OCI-LY3 (cell line): ENCODE measurements around the gene TBATA.

Experiments used
- H2AFZ ChIP-seq: fragments of 200-600, 300-600 bp; shearing (Covaris generic); 2 replicates; pipeline ENCODE4 v1.6.0; 2014; ENCODE audit warnings: antibody characterized with exemption, low read depth, low read length
- H3K27ac ChIP-seq: fragments of 200-600, 300-600 bp; sonication (generic); 2 replicates; pipeline ENCODE4 v1.5.1; 2014; ENCODE audit warnings: mild to moderate bottlenecking, low read length, moderate library complexity, mixed read lengths
- H3K27me3 ChIP-seq: fragments of 200-600, 300-600 bp; sonication (generic); 2 replicates; pipeline ENCODE4 v1.6.1; 2014; ENCODE audit warnings: low read depth, low read length, mixed read lengths
- H3K36me3 ChIP-seq: fragments of 200-600, 300-600 bp; sonication (generic); replicated peaks from 2 replicates; pipeline ENCODE3; 2014; ENCODE audit warnings: low read depth, low read length, mixed read lengths
- H3K4me1 ChIP-seq: fragments of 300-600, 200-600 bp; sonication (generic); 2 replicates; pipeline ENCODE4 v1.6.1; 2014; ENCODE audit warnings: low read length, mixed read lengths
- H3K4me2 ChIP-seq: fragments of 200-600, 300-600 bp; sonication (generic); 2 replicates; pipeline ENCODE4 v1.6.1; 2014; ENCODE audit warnings: low read length, mixed read lengths
- H3K4me3 ChIP-seq: fragments of 300-600, 200-600 bp; sonication (generic); 2 replicates; pipeline ENCODE4 v1.5.1; 2014; ENCODE audit warnings: antibody characterized with exemption, mild to moderate bottlenecking, low read length, moderate library complexity
- H3K79me2 ChIP-seq: fragments of 300-600, 200-600 bp; shearing (Covaris generic); 2 replicates; pipeline ENCODE4 v1.6.1; 2014; ENCODE audit warnings: mild to moderate bottlenecking, low read length, mixed read lengths
- H3K9ac ChIP-seq: fragments of 300-600, 200-600 bp; shearing (Covaris generic); 2 replicates; pipeline ENCODE4 v1.6.0; 2014; ENCODE audit warnings: mild to moderate bottlenecking, low read length, moderate library complexity
- H3K9me3 ChIP-seq: fragments of 200-600, 300-600 bp; shearing (Covaris generic); 2 replicates; pipeline ENCODE4 v1.6.1; 2014; ENCODE audit warnings: low read length, mixed read lengths; ENCODE audit not compliant: insufficient read depth
- H4K20me1 ChIP-seq: fragments of 200-600, 300-600 bp; sonication (generic); 2 replicates; pipeline ENCODE4 v1.6.1; 2016; ENCODE audit warnings: low read length, mixed read lengths; ENCODE audit not compliant: insufficient read depth
- EZH2phosphoT487 ChIP-seq: fragments of 200-600 bp; shearing (Covaris generic); IDR thresholded peaks from 2 replicates; pipeline ENCODE4 v1.6.1; 2018; ENCODE audit warnings: antibody characterized with exemption, mixed run types, low read depth
- TF ChIP-seq, protein P1 (sequence below): fragments of 200-600, 300-600 bp; sonication (generic); IDR thresholded peaks from 2 replicates; pipeline ENCODE4 v1.5.1; 2014; ENCODE audit warnings: antibody characterized with exemption, low read length, low read depth

The TBATA gene

GRCh38 chr10:70803775-70804420 lies 18.7 kb upstream of the TBATA start:
- Histone ChIP-seq H3K4me2 (no peak overlapping the region), H3K4me1 (no peaks in the 10 kb centered on the region)

GRCh38 chr10:70801854-70802253 lies 16.7 kb upstream of the TBATA start:
- no peak for TF ChIP-seq EZH2phosphoT487
- TF ChIP-seq, protein P1, sequence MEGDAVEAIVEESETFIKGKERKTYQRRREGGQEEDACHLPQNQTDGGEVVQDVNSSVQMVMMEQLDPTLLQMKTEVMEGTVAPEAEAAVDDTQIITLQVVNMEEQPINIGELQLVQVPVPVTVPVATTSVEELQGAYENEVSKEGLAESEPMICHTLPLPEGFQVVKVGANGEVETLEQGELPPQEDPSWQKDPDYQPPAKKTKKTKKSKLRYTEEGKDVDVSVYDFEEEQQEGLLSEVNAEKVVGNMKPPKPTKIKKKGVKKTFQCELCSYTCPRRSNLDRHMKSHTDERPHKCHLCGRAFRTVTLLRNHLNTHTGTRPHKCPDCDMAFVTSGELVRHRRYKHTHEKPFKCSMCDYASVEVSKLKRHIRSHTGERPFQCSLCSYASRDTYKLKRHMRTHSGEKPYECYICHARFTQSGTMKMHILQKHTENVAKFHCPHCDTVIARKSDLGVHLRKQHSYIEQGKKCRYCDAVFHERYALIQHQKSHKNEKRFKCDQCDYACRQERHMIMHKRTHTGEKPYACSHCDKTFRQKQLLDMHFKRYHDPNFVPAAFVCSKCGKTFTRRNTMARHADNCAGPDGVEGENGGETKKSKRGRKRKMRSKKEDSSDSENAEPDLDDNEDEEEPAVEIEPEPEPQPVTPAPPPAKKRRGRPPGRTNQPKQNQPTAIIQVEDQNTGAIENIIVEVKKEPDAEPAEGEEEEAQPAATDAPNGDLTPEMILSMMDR, result no peak
- Histone ChIP-seq H3K27me3 (no peaks in the 10 kb centered on the region), H3K4me3 (no peak overlapping the region), H3K4me2 (no peak overlapping the region), H3K9ac (no peak overlapping the region), H3K27ac (no peak overlapping the region), H3K79me2 (no peaks in the 10 kb centered on the region), H3K4me1 (no peaks in the 10 kb centered on the region), H3K36me3 (no peaks in the 10 kb centered on the region), H3K9me3 (no peaks in the 10 kb centered on the region), H4K20me1 (no peaks in the 10 kb centered on the region), H2AFZ (no peak overlapping the region)

More at GRCh38 chr10:70803775-70804420, 18.7 kb upstream of the TBATA start:
- Histone ChIP-seq H4K20me1 (no peaks in the 10 kb centered on the region), H3K79me2 (no peaks in the 10 kb centered on the region), H3K27ac (no peak overlapping the region), H3K9ac (no peak overlapping the region), H3K4me3 (no peak overlapping the region), H2AFZ (no peak overlapping the region), H3K36me3 (no peaks in the 10 kb centered on the region), H3K9me3 (no peaks in the 10 kb centered on the region), H3K27me3 (no peaks in the 10 kb centered on the region)
- TF ChIP-seq, protein P1, result no peak
- no peak for TF ChIP-seq EZH2phosphoT487

DNA sequence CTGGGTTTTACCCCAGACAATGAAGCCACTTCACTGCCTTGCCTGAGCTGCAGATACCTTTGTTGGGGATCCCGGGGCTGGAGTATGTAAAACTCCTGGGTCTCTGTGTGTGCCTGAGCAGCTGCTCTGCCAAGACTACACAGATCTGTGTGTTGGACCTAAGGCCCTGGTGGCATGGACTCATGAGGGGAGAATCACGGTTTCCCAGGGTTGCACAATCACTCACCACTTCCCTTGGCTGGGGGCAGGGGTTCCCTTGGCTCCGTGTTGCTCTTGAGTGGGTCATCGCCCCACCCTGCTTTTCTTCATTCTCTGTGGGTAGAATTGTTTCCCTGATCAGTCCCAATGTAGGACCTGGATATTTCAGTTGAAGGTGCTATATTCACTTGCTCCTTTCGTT lies 13.9 kb upstream of the TBATA start:
- no peak overlapping the region for H3K9ac ChIP-seq
- no peak for TF ChIP-seq EZH2phosphoT487
- TF ChIP-seq, protein P1, result no peak

DNA sequence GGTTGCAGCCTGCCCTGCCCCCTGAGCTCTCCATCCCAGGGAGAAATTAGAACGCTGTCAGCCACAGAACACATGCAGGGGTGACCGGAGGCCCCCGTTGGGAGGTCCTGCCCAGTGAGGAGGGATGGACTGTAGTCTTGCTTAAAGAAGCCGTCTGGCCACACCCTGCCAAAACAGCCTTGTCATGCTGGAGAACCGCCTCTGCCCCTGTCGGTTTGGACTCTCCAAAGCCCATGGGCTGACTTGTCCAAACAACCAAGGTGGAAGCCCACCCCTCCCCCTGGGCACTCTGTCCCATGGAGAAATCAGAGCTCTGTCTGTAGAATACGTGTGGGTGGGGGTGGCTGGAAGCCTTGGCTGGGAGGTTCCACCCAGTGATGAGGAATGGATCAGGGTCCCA lies 12.7 kb upstream of the TBATA start:
- TF ChIP-seq EZH2phosphoT487, result no peak
- TF ChIP-seq, protein P1, result no peak
- Histone ChIP-seq H3K9ac (no peak overlapping the region), H3K4me1 (no peaks in the 10 kb centered on the region), H3K4me3 (no peak overlapping the region), H2AFZ (no peak overlapping the region), H3K36me3 (no peaks in the 10 kb centered on the region), H3K79me2 (no peaks in the 10 kb centered on the region), H3K4me2 (no peak overlapping the region), H3K27me3 (no peaks in the 10 kb centered on the region), H3K9me3 (no peaks in the 10 kb centered on the region), H3K27ac (no peak overlapping the region), H4K20me1 (no peaks in the 10 kb centered on the region)

More for the DNA sequence above, 13.9 kb upstream of the TBATA start:
- Histone ChIP-seq H3K9me3 (no peaks in the 10 kb centered on the region), H3K27me3 (no peaks in the 10 kb centered on the region), H3K79me2 (no peaks in the 10 kb centered on the region), H3K4me2 (no peak overlapping the region), H3K27ac (no peak overlapping the region), H4K20me1 (no peaks in the 10 kb centered on the region), H3K4me3 (no peak overlapping the region), H2AFZ (no peak overlapping the region), H3K36me3 (no peaks in the 10 kb centered on the region), H3K4me1 (no peaks in the 10 kb centered on the region)
